Measurements from ENCODE around the gene FAM149B1. TPM values are rescaled to one million over a fixed set of nuclear protein-coding genes. Genes with fewer than 3 reads are reported as not detected.

The FAM149B1 gene
- total RNA-seq, 2 donors from 2014 or later: 9.4 to 13.0 TPM

- Histone ChIP-seq H3K4me1 (no peaks in the 10 kb centered on the region), H3K27me3 (no peaks in the 10 kb centered on the region), H3K36me3 (peaks cover 18% of the 10 kb centered on the region), H3K4me3 (no peak overlapping the region), H3K27ac (no peak overlapping the region), H3K9me3 (no peaks in the 10 kb centered on the region)
- TF ChIP-seq CTCF (IDR thresholded peaks at IDR 0.05): no peak
- DNase-seq (ENCODE audit: low spot score): no peak
These were observed 38.5 kb downstream of the FAM149B1 start for GRCh38 chr10:73206385-73206784.

- no peak overlapping the region for H3K4me3 ChIP-seq
- peaks cover 23% of the 10 kb centered on the region for H3K36me3 ChIP-seq
- H3K27me3 ChIP-seq: no peaks in the 10 kb centered on the region
- no peak overlapping the region for H3K27ac ChIP-seq
- no peak for TF ChIP-seq CTCF (IDR thresholded peaks at IDR 0.05)
- no peaks in the 10 kb centered on the region for H3K4me1 ChIP-seq
- peak; percentile 62 for DNase-seq (ENCODE audit: low spot score)
- no peaks in the 10 kb centered on the region for H3K9me3 ChIP-seq
These were observed 40.0 kb downstream of the FAM149B1 start for GRCh38 chr10:73207883-73208282.

- Histone ChIP-seq H3K27ac (no peak overlapping the region), H3K27me3 (no peaks in the 10 kb centered on the region), H3K4me3 (no peak overlapping the region), H3K9me3 (no peaks in the 10 kb centered on the region), H3K36me3 (peaks cover 23% of the 10 kb centered on the region), H3K4me1 (no peaks in the 10 kb centered on the region)
- DNase-seq (ENCODE audit: low spot score): no peak
- TF ChIP-seq CTCF (IDR thresholded peaks at IDR 0.05): no peak
These were observed 41.8 kb downstream of the FAM149B1 start for GRCh38 chr10:73209705-73210104.

- Histone ChIP-seq H3K4me3 (no peak overlapping the region), H3K9me3 (no peaks in the 10 kb centered on the region), H3K36me3 (peaks cover 23% of the 10 kb centered on the region), H3K27ac (no peak overlapping the region), H3K27me3 (no peaks in the 10 kb centered on the region), H3K4me1 (no peaks in the 10 kb centered on the region)
- no peak for TF ChIP-seq CTCF (IDR thresholded peaks at IDR 0.05)
- no peak for DNase-seq (ENCODE audit: low spot score)
These were observed 42.6 kb downstream of the FAM149B1 start for GRCh38 chr10:73210395-73211105.

GRCh38 chr10:73211106-73211811, 43.3 kb downstream of the FAM149B1 start:
- H3K9me3 ChIP-seq: no peaks in the 10 kb centered on the region

More at GRCh38 chr10:73211106-73211811, 43.3 kb downstream of the FAM149B1 start:
- Histone ChIP-seq H3K36me3 (peaks cover 23% of the 10 kb centered on the region), H3K4me3 (no peak overlapping the region), H3K27me3 (no peaks in the 10 kb centered on the region), H3K27ac (no peak overlapping the region), H3K4me1 (no peaks in the 10 kb centered on the region)
- DNase-seq (ENCODE audit: low spot score): no peak
- no peak for TF ChIP-seq CTCF (IDR thresholded peaks at IDR 0.05)

Data from right atrium auricular region (tissue), 2 donors.